ENCODE results near the gene PRPH. TPM values are rescaled to one million over a fixed set of nuclear protein-coding genes. Genes with fewer than 3 reads are reported as not detected.

PRPH gene
- total and polyA plus RNA-seq, 3 experiments from 2014 or later = not detected

Other genes starting within 250 kb of the PRPH start
- gene KMT2D, start 234.4 kb upstream of the PRPH start, total RNA-seq = 10 to 100 TPM; 79.4 to 79.7 TPM
- gene KMT2D, start 234.4 kb upstream of the PRPH start, polyA plus RNA-seq = 22.8 TPM
- 10 to 100 TPM; 10.1 to 10.2 TPM for gene RHEBL1, start 225.2 kb upstream of the PRPH start, total RNA-seq
- gene RHEBL1, start 225.2 kb upstream of the PRPH start, polyA plus RNA-seq = 8.0 TPM
- under 1 TPM in 1 of 2 experiments, not detected in 1; 0.04 TPM for gene DHH, start 200.3 kb upstream of the PRPH start, total RNA-seq
- not detected for gene DHH, start 200.3 kb upstream of the PRPH start, polyA plus RNA-seq
- 10 to 100 TPM; 47.2 to 48.7 TPM for gene LMBR1L, start 184.3 kb upstream of the PRPH start, total RNA-seq
- 37.6 TPM for gene LMBR1L, start 184.3 kb upstream of the PRPH start, polyA plus RNA-seq
- 1,000 to 10,000 TPM; 2,435 to 2,464 TPM for gene TUBA1B, start 163.8 kb upstream of the PRPH start, total RNA-seq
- gene TUBA1B, start 163.8 kb upstream of the PRPH start, polyA plus RNA-seq = 378 TPM
- 10 to 100 TPM; 67.8 to 70.4 TPM for gene TUBA1A, start 106.1 kb upstream of the PRPH start, total RNA-seq
- gene TUBA1A, start 106.1 kb upstream of the PRPH start, polyA plus RNA-seq = 167 TPM
- gene TUBA1C, start 30.1 kb upstream of the PRPH start, total RNA-seq = 100 to 1,000 TPM; 351 to 356 TPM
- gene TUBA1C, start 30.1 kb upstream of the PRPH start, polyA plus RNA-seq = 49.5 TPM
- gene TROAP, start 28.1 kb downstream of the PRPH start, total RNA-seq = 10 to 100 TPM; 33.6 to 35.0 TPM
- 0.79 TPM for gene TROAP, start 28.1 kb downstream of the PRPH start, polyA plus RNA-seq
- not detected for gene C1QL4, start 42.0 kb downstream of the PRPH start, total RNA-seq
- not detected for gene C1QL4, start 42.0 kb downstream of the PRPH start, polyA plus RNA-seq
- not detected for gene DNAJC22, start 51.7 kb downstream of the PRPH start, total RNA-seq
- gene DNAJC22, start 51.7 kb downstream of the PRPH start, polyA plus RNA-seq = not detected
- 1 to 10 TPM; 9.1 to 9.4 TPM for gene SPATS2, start 72.3 kb downstream of the PRPH start, total RNA-seq
- 7.6 TPM for gene SPATS2, start 72.3 kb downstream of the PRPH start, polyA plus RNA-seq
- gene KCNH3, start 243.9 kb downstream of the PRPH start, total RNA-seq = 1 to 10 TPM; 2.5 to 3.1 TPM
- 1.4 TPM for gene KCNH3, start 243.9 kb downstream of the PRPH start, polyA plus RNA-seq

Measured in CD8-positive, alpha-beta memory T cell (primary cell).